Activated CD8-positive, alpha-beta T cell treated with anti-CD3 and anti-CD28 coated beads for 36 hours (primary cell): ENCODE data around the gene COL20A1. TPM values are rescaled to one million over a fixed set of nuclear protein-coding genes. Genes with fewer than 3 reads are reported as not detected.

Source experiments
- ATAC-seq: fragments of 200-7000 bp; cut with Tn5 transposase; one replicate; pipeline ENCODE4 v1.10.0; 2021; ENCODE audit warnings: mild to moderate bottlenecking, moderate library complexity
- CTCF ChIA-PET: fragments of 350-600 bp; sonication (Branson Sonifier 250); formaldehyde crosslinking; loops from one replicate; lab custom pipeline; 2021; ENCODE audit warnings: antibody characterized with exemption; lab: Charles Lee
- POLR2A ChIA-PET: fragments of 350-600 bp; sonication (Branson Sonifier 250); formaldehyde crosslinking; loops from one replicate; lab custom pipeline; 2021; ENCODE audit warnings: antibody characterized with exemption; lab: Charles Lee
- DNase-seq: peaks from one replicate; pipeline ENCODE4 v3.0.0-alpha.2; 2020
- H3K27ac Mint-ChIP-seq: one replicate; pipeline ENCODE4 v1.8.0; 2021; ENCODE audit warnings: mild to moderate bottlenecking, mixed read lengths
- H3K27me3 Mint-ChIP-seq: one replicate; pipeline ENCODE4 v1.8.0; 2021; ENCODE audit warnings: mixed read lengths
- H3K36me3 Mint-ChIP-seq: one replicate; pipeline ENCODE4 v1.8.0; 2021; ENCODE audit warnings: low read depth, mixed read lengths
- H3K4me1 Mint-ChIP-seq: one replicate; pipeline ENCODE4 v1.8.0; 2021; ENCODE audit warnings: low read depth, mixed read lengths
- H3K4me3 Mint-ChIP-seq: one replicate; pipeline ENCODE4 v1.8.0; 2021; ENCODE audit warnings: mild to moderate bottlenecking, moderate library complexity, mixed read lengths
- H3K9me3 Mint-ChIP-seq: one replicate; pipeline ENCODE4 v1.8.0; 2021; ENCODE audit warnings: mixed read lengths
- intact Hi-C: fragments of 100-400 bp; cut with micrococcal nuclease; formaldehyde crosslinking; loops from one replicate; pipeline ENCODE4 v1.10.0; 2022
- total RNA-seq, 2 experiments: library from RNA; stranded (reverse); gene quantifications; one replicate each; pipeline ENCODE4 v1.2.3, GENCODE V29; 2021
- TF ChIP-seq, protein P1 (sequence below): fragments of 200-600 bp; IDR thresholded peaks from one replicate; pipeline ENCODE4 v1.8.0; 2022; ENCODE audit warnings: antibody characterized with exemption, mild to moderate bottlenecking

COL20A1 gene
- total RNA-seq, 2 experiments from 2014 or later: 0.04 TPM; not detected in 1

DNA sequence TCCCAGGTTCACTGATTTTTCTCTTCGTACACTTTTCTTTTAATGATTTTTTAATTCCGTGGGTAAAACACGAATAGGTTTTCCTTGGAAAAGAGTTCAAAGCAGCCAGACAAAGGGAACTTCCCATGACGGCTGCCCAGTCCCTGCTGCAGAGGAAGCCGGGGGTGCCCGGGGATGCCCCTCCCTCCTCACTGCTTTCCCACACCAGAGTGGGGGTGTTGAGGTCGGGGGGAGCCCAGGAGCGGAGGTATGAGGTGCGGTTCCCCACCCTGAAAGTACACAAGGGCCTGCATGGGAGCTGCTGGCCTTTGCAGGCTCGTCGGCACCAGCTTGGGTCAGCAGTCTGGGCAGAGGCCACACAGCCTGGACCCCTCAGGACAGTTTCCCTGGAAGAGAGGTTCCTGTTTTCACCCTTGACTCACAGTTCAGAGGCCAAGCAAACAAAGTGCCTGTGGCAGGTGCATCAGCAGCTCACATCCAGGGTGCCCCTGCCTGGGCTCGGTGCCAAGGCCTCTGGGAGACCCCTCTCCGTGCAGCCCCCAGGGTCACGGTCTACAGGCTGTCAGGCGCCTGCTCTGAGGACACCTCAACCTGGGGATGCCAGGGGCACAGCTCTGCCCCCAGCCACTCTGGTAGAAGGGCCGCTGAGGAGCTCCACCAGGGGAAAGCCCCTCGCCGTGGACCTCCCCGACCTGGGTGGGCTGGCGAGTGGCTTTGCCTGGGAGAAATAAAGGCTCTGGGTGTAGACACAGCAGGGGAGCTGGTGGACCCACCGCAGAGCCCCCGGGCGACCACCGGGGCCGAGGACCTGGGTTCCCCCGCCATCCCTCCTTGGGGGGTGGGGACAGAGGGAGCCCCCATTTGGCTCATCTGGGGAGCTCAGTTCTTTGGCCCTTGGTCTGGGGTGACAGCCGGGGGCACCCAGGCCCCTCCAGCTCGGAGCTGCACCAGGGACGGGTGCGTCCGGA is 83.6 kb downstream of the COL20A1 start:
- Mint-ChIP-seq H3K9me3 (no peaks in the 10 kb centered on the region), H3K27me3 (peaks cover 12% of the 10 kb centered on the region), H3K4me1 (no peaks in the 10 kb centered on the region), H3K36me3 (no peaks in the 10 kb centered on the region), H3K27ac (no peak overlapping the region), H3K4me3 (no peak overlapping the region)
- TF ChIP-seq, protein P1, sequence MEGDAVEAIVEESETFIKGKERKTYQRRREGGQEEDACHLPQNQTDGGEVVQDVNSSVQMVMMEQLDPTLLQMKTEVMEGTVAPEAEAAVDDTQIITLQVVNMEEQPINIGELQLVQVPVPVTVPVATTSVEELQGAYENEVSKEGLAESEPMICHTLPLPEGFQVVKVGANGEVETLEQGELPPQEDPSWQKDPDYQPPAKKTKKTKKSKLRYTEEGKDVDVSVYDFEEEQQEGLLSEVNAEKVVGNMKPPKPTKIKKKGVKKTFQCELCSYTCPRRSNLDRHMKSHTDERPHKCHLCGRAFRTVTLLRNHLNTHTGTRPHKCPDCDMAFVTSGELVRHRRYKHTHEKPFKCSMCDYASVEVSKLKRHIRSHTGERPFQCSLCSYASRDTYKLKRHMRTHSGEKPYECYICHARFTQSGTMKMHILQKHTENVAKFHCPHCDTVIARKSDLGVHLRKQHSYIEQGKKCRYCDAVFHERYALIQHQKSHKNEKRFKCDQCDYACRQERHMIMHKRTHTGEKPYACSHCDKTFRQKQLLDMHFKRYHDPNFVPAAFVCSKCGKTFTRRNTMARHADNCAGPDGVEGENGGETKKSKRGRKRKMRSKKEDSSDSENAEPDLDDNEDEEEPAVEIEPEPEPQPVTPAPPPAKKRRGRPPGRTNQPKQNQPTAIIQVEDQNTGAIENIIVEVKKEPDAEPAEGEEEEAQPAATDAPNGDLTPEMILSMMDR: no peak
- POLR2A ChIA-PET: no interaction called here
- CTCF ChIA-PET: interaction anchor here (0.8 to 2.7 kb wide), 2 partner anchors 68 to 153 kb away, joined by 3 to 11 read pairs; no protein-coding TSS in a partner anchor
- DNase-seq (no peak), ATAC-seq (no peak)
- intact Hi-C loops: no loop called here

DNA sequence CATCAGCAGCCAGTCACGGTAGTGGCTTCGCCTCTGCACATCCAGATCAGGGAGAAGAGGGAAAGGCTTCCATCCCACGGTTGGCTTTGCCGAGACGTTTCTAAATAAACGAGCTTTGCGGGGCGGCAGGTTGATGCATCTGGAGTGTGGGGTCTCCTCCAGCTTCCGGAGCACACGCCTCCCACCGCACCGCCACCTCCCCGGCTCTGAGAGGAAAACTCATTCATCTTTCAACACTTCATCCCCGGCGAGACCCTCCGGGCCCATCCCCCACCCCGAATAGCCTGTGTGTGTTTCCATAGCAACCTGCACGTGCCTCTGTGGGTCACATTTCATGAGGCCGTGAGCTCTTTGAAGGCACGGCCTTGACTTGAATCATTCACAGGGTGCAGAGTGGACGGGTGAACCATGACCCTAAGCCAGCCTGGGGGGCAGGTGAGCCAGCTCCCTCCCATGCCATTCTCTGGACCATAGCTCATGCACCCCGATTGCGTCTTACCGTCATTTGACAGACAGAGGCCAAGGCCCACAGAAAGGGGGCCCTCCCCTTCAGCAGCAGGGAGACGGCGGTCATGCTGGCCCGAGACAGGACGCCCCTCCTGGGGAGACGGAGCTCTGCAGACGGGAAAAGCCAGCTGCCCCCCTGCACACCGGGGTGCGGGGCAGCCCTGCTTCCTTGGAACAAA is 84.4 kb downstream of the COL20A1 start:
- TF ChIP-seq, protein P1: no peak
- ATAC-seq: no peak
- Mint-ChIP-seq H3K27me3 (peaks cover 12% of the 10 kb centered on the region), H3K9me3 (no peaks in the 10 kb centered on the region), H3K36me3 (no peaks in the 10 kb centered on the region), H3K27ac (no peak overlapping the region), H3K4me3 (no peak overlapping the region), H3K4me1 (no peaks in the 10 kb centered on the region)
- CTCF ChIA-PET: interaction anchor here (0.8 to 2.7 kb wide), 3 partner anchors 67 to 154 kb away, joined by 3 to 11 read pairs (median 4); no protein-coding TSS in a partner anchor
- no peak for DNase-seq
- POLR2A ChIA-PET: no interaction called here
- intact Hi-C loops: no loop called here

DNA sequence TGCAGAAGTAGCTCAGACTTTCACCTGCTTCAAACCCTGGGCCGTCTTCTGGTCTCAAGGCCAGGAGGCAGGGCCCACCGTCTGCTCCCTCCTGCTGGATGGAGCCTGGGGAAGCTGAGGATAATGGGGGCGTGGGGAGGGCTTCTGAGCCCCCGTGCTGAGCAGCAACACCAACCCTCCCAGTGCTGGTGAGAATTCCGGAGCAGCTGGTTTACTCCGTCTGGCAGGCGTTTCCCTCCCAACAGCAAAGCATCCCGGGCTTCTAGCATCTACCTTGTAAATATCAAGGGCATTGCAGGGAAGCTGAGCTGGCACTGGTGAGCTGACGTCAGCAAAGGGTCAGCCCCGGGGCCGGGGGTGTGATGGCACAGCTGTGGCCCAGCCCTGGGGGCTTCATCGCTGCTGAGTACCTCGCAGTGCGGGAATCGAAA is 85.0 kb downstream of the COL20A1 start:
- Mint-ChIP-seq H3K4me1 (no peaks in the 10 kb centered on the region), H3K27ac (no peak overlapping the region), H3K4me3 (no peak overlapping the region), H3K27me3 (peaks cover 12% of the 10 kb centered on the region), H3K36me3 (no peaks in the 10 kb centered on the region), H3K9me3 (no peaks in the 10 kb centered on the region)
- TF ChIP-seq, protein P1: no peak
- CTCF ChIA-PET: interaction anchor here (1.3 to 2.7 kb wide), 2 partner anchors 67 to 154 kb away, joined by 4 to 11 read pairs; no protein-coding TSS in a partner anchor
- POLR2A ChIA-PET: no interaction called here
- intact Hi-C loops: no loop called here
- DNase-seq (no peak), ATAC-seq (no peak)

DNA sequence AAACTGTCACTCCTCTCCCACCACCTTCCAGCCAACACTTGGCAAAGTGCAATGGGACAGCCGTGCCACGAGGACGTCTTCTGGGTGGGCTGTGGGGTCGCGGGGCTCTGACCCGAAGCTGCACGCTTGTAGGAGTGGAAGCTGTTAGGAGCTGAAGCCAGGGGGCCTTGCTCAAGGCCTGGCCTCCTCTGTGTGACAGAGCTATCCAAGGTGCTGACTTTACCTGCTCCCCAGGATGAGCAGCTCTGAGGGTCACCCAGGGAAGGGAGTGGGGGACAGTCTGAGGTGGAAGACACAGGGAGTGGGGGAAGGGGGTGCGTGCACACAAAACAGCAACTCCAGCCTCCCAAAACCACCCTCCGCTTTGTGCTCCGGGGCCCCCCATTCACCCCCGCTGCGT is 85.6 kb downstream of the COL20A1 start:
- no peaks in the 10 kb centered on the region for H3K4me1 Mint-ChIP-seq
- ChIA-PET CTCF (interaction anchor here (0.8 to 2.7 kb wide), 3 partner anchors 12 to 155 kb away, joined by 3 to 11 read pairs (median 4); no protein-coding TSS in a partner anchor), POLR2A (no interaction called here)
- H3K27ac Mint-ChIP-seq: no peak overlapping the region
- no peaks in the 10 kb centered on the region for H3K36me3 Mint-ChIP-seq
- TF ChIP-seq, protein P1: no peak
- no peak overlapping the region for H3K4me3 Mint-ChIP-seq
- intact Hi-C loops: no loop called here
- no peak for DNase-seq
- H3K9me3 Mint-ChIP-seq: no peaks in the 10 kb centered on the region
- peaks cover 13% of the 10 kb centered on the region for H3K27me3 Mint-ChIP-seq
- ATAC-seq: no peak
